IPS-20b (cell line): Measurements from ENCODE around the gene SPTAN1.
"Not testable (repeated sequence)": the region's sequence is repeated elsewhere in the genome, so short reads cannot be mapped to it uniquely, and the experiment has no call there.

ENCODE experiments used
- H3K27ac ChIP-seq: one replicate; pipeline ENCODE4 v1.5.1; 2013; ENCODE audit warnings: low read length
- H3K27me3 ChIP-seq: 2 replicates; pipeline ENCODE4 v1.6.1; 2013; ENCODE audit warnings: mild to moderate bottlenecking, low read length, inconsistent platforms; ENCODE audit not compliant: insufficient read depth
- H3K36me3 ChIP-seq: 2 replicates; pipeline ENCODE4 v1.6.1; 2013; ENCODE audit warnings: low read depth, mild to moderate bottlenecking, inconsistent platforms, low read length, moderate library complexity; ENCODE audit not compliant: insufficient read depth
- H3K4me1 ChIP-seq: 2 replicates; pipeline ENCODE4 v1.6.1; 2013; ENCODE audit warnings: mild to moderate bottlenecking, control low read depth, inconsistent platforms, low read length, moderate library complexity; ENCODE audit not compliant: insufficient read depth
- H3K4me3 ChIP-seq: 2 replicates; pipeline ENCODE4 v1.5.1; 2013; ENCODE audit warnings: mild to moderate bottlenecking, low read length, inconsistent platforms
- H3K9ac ChIP-seq: 2 replicates; pipeline ENCODE4 v1.6.1; 2013; ENCODE audit warnings: low read depth, mild to moderate bottlenecking, inconsistent platforms, low read length, moderate library complexity
- H3K9me3 ChIP-seq: 2 replicates; pipeline ENCODE4 v1.6.1; 2013; ENCODE audit warnings: mild to moderate bottlenecking, low read depth, low read length, inconsistent platforms; ENCODE audit not compliant: insufficient read depth

SPTAN1 gene

GRCh38 chr9:128635266-128636023 lies 83.1 kb downstream of the SPTAN1 start:
- peaks cover 68% of the 10 kb centered on the region for H3K36me3 ChIP-seq
- peak overlapping the region; percentile 24 for H3K27ac ChIP-seq
- H3K4me1 ChIP-seq = peaks cover 7% of the 10 kb centered on the region; the same call in 1 of the 2 replicates
- no peak overlapping the region for H3K4me3 ChIP-seq
- H3K9me3 ChIP-seq = no peaks in the 10 kb centered on the region
- H3K27me3 ChIP-seq = no peaks in the 10 kb centered on the region
- no peak overlapping the region for H3K9ac ChIP-seq

- Histone ChIP-seq H3K9me3 (no peaks in the 10 kb centered on the region), H3K4me3 (no peak overlapping the region), H3K9ac (no peak overlapping the region), H3K27me3 (no peaks in the 10 kb centered on the region), H3K27ac (peak overlapping the region; percentile 24), H3K36me3 (peaks cover 71% of the 10 kb centered on the region), H3K4me1 (peaks cover 7% of the 10 kb centered on the region; the same call in 1 of the 2 replicates)
These were observed 83.6 kb downstream of the SPTAN1 start for GRCh38 chr9:128636024-128636390.

- no peak overlapping the region for H3K9ac ChIP-seq
- H3K4me1 ChIP-seq = peaks cover 7% of the 10 kb centered on the region; the same call in 1 of the 2 replicates
- H3K4me3 ChIP-seq = no peak overlapping the region
- H3K27me3 ChIP-seq = no peaks in the 10 kb centered on the region
- H3K9me3 ChIP-seq = no peaks in the 10 kb centered on the region
- peaks cover 68% of the 10 kb centered on the region for H3K36me3 ChIP-seq
- no peak overlapping the region for H3K27ac ChIP-seq
These were observed 84.5 kb downstream of the SPTAN1 start for GRCh38 chr9:128636556-128637530.

- Histone ChIP-seq H3K27ac (no peak overlapping the region), H3K4me3 (no peak overlapping the region), H3K9me3 (no peaks in the 10 kb centered on the region), H3K36me3 (peaks cover 60% of the 10 kb centered on the region), H3K4me1 (peaks cover 7% of the 10 kb centered on the region; the same call in 1 of the 2 replicates), H3K27me3 (no peaks in the 10 kb centered on the region), H3K9ac (no peak overlapping the region)
These were observed 85.3 kb downstream of the SPTAN1 start for GRCh38 chr9:128637656-128638055.

GRCh38 chr9:128638580-128638979 lies 86.2 kb downstream of the SPTAN1 start:
- no peak overlapping the region for H3K9ac ChIP-seq
- peaks cover 51% of the 10 kb centered on the region for H3K36me3 ChIP-seq
- H3K27ac ChIP-seq = no peak overlapping the region

GRCh38 chr9:128640603-128641002 lies 88.2 kb downstream of the SPTAN1 start:
- Histone ChIP-seq H3K9me3 (no peaks in the 10 kb centered on the region), H3K27ac (no peak overlapping the region), H3K9ac (no peak overlapping the region), H3K36me3 (peaks cover 37% of the 10 kb centered on the region), H3K4me1 (peaks cover 7% of the 10 kb centered on the region; the same call in 1 of the 2 replicates), H3K4me3 (no peak overlapping the region), H3K27me3 (no peaks in the 10 kb centered on the region)

More at GRCh38 chr9:128638580-128638979, 86.2 kb downstream of the SPTAN1 start:
- H3K4me3 ChIP-seq = no peak overlapping the region
- H3K4me1 ChIP-seq = peaks cover 7% of the 10 kb centered on the region; the same call in 1 of the 2 replicates
- H3K27me3 ChIP-seq = no peaks in the 10 kb centered on the region
- H3K9me3 ChIP-seq = no peaks in the 10 kb centered on the region

GRCh38 chr9:128642675-128643245 lies 90.4 kb downstream of the SPTAN1 start:
- Histone ChIP-seq H3K9me3 (no peaks in the 10 kb centered on the region), H3K27me3 (no peaks in the 10 kb centered on the region), H3K4me3 (no peak overlapping the region), H3K9ac (no peak overlapping the region), H3K27ac (no peak overlapping the region), H3K4me1 (no peaks in the 10 kb centered on the region), H3K36me3 (peaks cover 21% of the 10 kb centered on the region)

- Histone ChIP-seq H3K36me3 (peaks cover 15% of the 10 kb centered on the region), H3K4me1 (no peaks in the 10 kb centered on the region), H3K9me3 (no peaks in the 10 kb centered on the region), H3K27me3 (no peaks in the 10 kb centered on the region), H3K27ac (no peak overlapping the region), H3K4me3 (no peak overlapping the region), H3K9ac (no peak overlapping the region)
These were observed 91.3 kb downstream of the SPTAN1 start for GRCh38 chr9:128643519-128644300.

- not testable (repeated sequence) for H3K36me3 ChIP-seq, H3K9ac ChIP-seq, H3K9me3 ChIP-seq, H3K27ac ChIP-seq, H3K4me3 ChIP-seq, H3K4me1 ChIP-seq, H3K27me3 ChIP-seq
These were observed 95.8 kb downstream of the SPTAN1 start for GRCh38 chr9:128648206-128648605.

- H3K4me3 ChIP-seq = no peak overlapping the region
- H3K27ac ChIP-seq = no peak overlapping the region
These were observed 99.4 kb downstream of the SPTAN1 start for GRCh38 chr9:128651798-128652197.

GRCh38 chr9:128653908-128654307 lies 101.5 kb downstream of the SPTAN1 start:
- Histone ChIP-seq H3K4me3 (no peak overlapping the region), H3K4me1 (no peaks in the 10 kb centered on the region), H3K27ac (no peak overlapping the region), H3K9me3 (no peaks in the 10 kb centered on the region), H3K27me3 (no peaks in the 10 kb centered on the region), H3K9ac (no peak overlapping the region), H3K36me3 (no peaks in the 10 kb centered on the region; the same call in none of the 2 replicates)

More at GRCh38 chr9:128651798-128652197, 99.4 kb downstream of the SPTAN1 start:
- H3K9ac ChIP-seq = no peak overlapping the region
- no peaks in the 10 kb centered on the region for H3K9me3 ChIP-seq
- H3K27me3 ChIP-seq = no peaks in the 10 kb centered on the region
- no peaks in the 10 kb centered on the region for H3K4me1 ChIP-seq
- H3K36me3 ChIP-seq = no peaks in the 10 kb centered on the region; the same call in none of the 2 replicates
